GM12872 (cell line): ENCODE data around the gene OLFM3.

Experiments
- CTCF ChIP-seq: IDR thresholded peaks from 3 replicates; pipeline ENCODE4 v1.5.1; 2011; ENCODE audit warnings: low read depth, mild to moderate bottlenecking, low read length, moderate library complexity; ENCODE audit not compliant: insufficient read depth

OLFM3 gene

GRCh38 chr1:101769520-101769919 lies 227.2 kb downstream of the OLFM3 start:
- TF ChIP-seq CTCF: peak; percentile 57

- no peak for TF ChIP-seq CTCF
Measured at GRCh38 chr1:101757985-101758384, 238.7 kb downstream of the OLFM3 start.

GRCh38 chr1:101756411-101756810 lies 240.3 kb downstream of the OLFM3 start:
- no peak for TF ChIP-seq CTCF
